ENCODE results near the gene LTBR.

DNA sequence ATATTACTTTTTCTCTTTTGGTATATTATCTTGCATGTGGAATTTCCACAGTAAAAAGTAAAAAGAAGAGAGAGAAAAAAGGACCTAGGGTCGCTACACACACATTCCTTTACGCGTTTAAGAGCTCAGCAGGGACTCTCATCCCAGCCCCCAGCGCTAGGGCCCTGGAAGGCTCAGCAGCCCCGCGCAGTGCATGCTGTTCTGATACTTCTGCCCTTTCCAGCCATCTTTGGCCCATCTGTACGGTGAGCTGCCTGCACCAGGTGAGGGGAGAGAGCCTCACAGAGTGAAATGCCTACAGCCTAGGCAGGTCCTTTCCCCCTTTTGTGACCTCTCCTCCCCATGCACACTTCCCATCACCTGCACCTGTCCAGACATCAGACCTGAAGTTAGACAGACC is 1.6 kb upstream of the LTBR start:
- no peak for TF ChIP-seq SIN3A (IDR thresholded peaks at IDR 0.05; ENCODE audit: borderline replicate concordance, insufficient read depth, low read length)
- no peak for TF ChIP-seq POLR2AphosphoS5 (IDR thresholded peaks at IDR 0.05; ENCODE audit: low read depth, low read length)

All from PFSK-1 (cell line).